Measurements from ENCODE around the gene ARHGEF17. TPM values are rescaled to one million over a fixed set of nuclear protein-coding genes. Genes with fewer than 3 reads are reported as not detected.

Gene ARHGEF17
- total and polyA plus RNA-seq, 2 of the 8 experiments (the other 6 are each of a cell fraction or from before 2014, with no cell fraction given) = 11.3 to 14.6 TPM

GRCh38 chr11:73380897-73381410, 72.9 kb downstream of the ARHGEF17 start (continued):
- TF ChIP-seq POLR2AphosphoS5 (IDR thresholded peaks at IDR 0.05; ENCODE audit: low read depth, low read length) (no peak), TBP (IDR thresholded peaks at IDR 0.05; ENCODE audit: low read depth, low read length) (no peak), MAFK (IDR thresholded peaks at IDR 0.05; ENCODE audit: low read depth, low read length) (no peak), SP4 (IDR thresholded peaks at IDR 0.05; ENCODE audit: low read length) (no peak), FOSL1 (IDR thresholded peaks at IDR 0.05; ENCODE audit: insufficient read depth, low read depth, low read length) (no peak), KDM1A (IDR thresholded peaks at IDR 0.05; ENCODE audit: borderline replicate concordance, low read length) (no peak)

Data from H1 (cell line).